Spleen (tissue), 11 donors: ENCODE measurements around the gene P2RX7. TPM values are rescaled to one million over a fixed set of nuclear protein-coding genes. Genes with fewer than 3 reads are reported as not detected.
A peak's percentile ranks its signal among the peaks of the same experiment; 100 is the strongest.

Source experiments
- DNase-seq: peaks from one replicate; pipeline ENCODE4 v3.0.0-alpha.2; 2020
- H3K27ac ChIP-seq, 8 donors: fragments of 200-600 bp; sonication (generic) in 7 of 8; 1 replicate in 4 of 8; 2 replicates in 4 of 8; pipeline versions ENCODE4 v1.5.0 to v1.8.0; 2016 to 2021; ENCODE audit warnings: inconsistent platforms in 4 of 8, mild to moderate bottlenecking in 4 of 8, moderate library complexity in 1 of 8
- H3K27me3 ChIP-seq, 7 donors: fragments of 200-600 bp; sonication (generic) in 6 of 7; replicated peaks in 1 of 7; 1 replicate in 4 of 7; 2 replicates in 3 of 7; pipeline versions ENCODE4 v1.5.0 to v1.8.0; 2016 to 2021; ENCODE audit warnings: inconsistent platforms in 3 of 7, mild to moderate bottlenecking in 1 of 7
- H3K36me3 ChIP-seq, 6 donors: fragments of 200-600 bp; sonication (generic) in 5 of 6; 1 replicate in 4 of 6; 2 replicates in 2 of 6; pipeline versions ENCODE4 v1.5.0 to v1.8.0; 2016 to 2021; ENCODE audit warnings: inconsistent platforms in 2 of 6
- H3K4me1 ChIP-seq, 6 donors: fragments of 200-600 bp; sonication (generic) in 5 of 6; 1 replicate in 3 of 6; 2 replicates in 3 of 6; pipeline versions ENCODE4 v1.5.0 to v1.8.0; 2016 to 2021; ENCODE audit warnings: inconsistent platforms in 3 of 6
- H3K4me3 ChIP-seq, 8 donors: fragments of 200-600 bp; sonication (generic) in 7 of 8; 1 replicate in 4 of 8; 2 replicates in 4 of 8; pipeline versions ENCODE4 v1.5.0 to v1.8.0; 2016 to 2021; ENCODE audit warnings: inconsistent platforms in 4 of 8, mild to moderate bottlenecking in 4 of 8, moderate library complexity in 2 of 8
- H3K9me3 ChIP-seq, 8 donors: fragments of 200-600 bp; sonication (generic) in 7 of 8; 1 replicate in 4 of 8; 2 replicates in 4 of 8; pipeline versions ENCODE4 v1.5.0 to v1.8.0; 2016 to 2021; ENCODE audit warnings: inconsistent platforms in 4 of 8
- POLR2A ChIP-seq, 3 donors: fragments of 450-650 bp; IDR thresholded peaks; one replicate each; pipeline ENCODE4 v1.5.1; 2017; ENCODE audit warnings: antibody characterized with exemption in 3 of 3, mild to moderate bottlenecking in 1 of 3
- POLR2AphosphoS5 ChIP-seq, 3 donors: sonication (generic); formaldehyde crosslinking; IDR thresholded peaks; one replicate each; pipeline ENCODE4 v1.5.1; 2017; ENCODE audit warnings: antibody characterized with exemption in 3 of 3
- WGBS, 5 donors: extraction: QIAGEN DNeasy Blood & Tissue Kit in 3 of 5; methylation state at CpG; one replicate each; pipeline versions ENCODE4 v1.1.5 to v1.1.7; 2013 to 2018; 5-methylcytosine and 5-hydroxymethylcytosine counted together
- intact Hi-C: fragments of 100-400 bp; cut with DNase I; formaldehyde crosslinking; loops from one replicate; pipeline ENCODE4 v1.15.0; 2023; ENCODE audit warnings: low total_unique reads
- polyA plus RNA-seq, 3 donors: library from polyadenylated mRNA; stranded (reverse); fragments of 200-250 nt; gene quantifications; one replicate each; pipeline ENCODE4 v1.2.1, GENCODE V29; 2013
- total RNA-seq, 7 donors: library from RNA; depleted of rRNA in 3 of 7; stranded (reverse); fragments of >200 nt in 3 of 7; fragmentation: NEBNext Ultra II Directional in 4 of 7; extraction: Animal tissue kit (Norgen Biotek cat#: 25700) in 4 of 7; gene quantifications; one replicate each; pipeline versions ENCODE4 v1.1.0 to v1.2.1, GENCODE V29; 2016 to 2021
- TF ChIP-seq, protein P1 (sequence below), 11 experiments: fragments of 200-600 bp in 7 of 11; fragments of 450-650 bp in 4 of 11; sonication (generic) in 4 of 11; IDR thresholded peaks in 8 of 11; conservative IDR thresholded peaks in 3 of 11; 1 replicate in 7 of 11; 2 replicates in 4 of 11; pipeline versions ENCODE4 v1.4.0 to v1.8.0; 2016 to 2021; ENCODE audit warnings: antibody characterized with exemption in 11 of 11, inconsistent platforms in 4 of 11, mild to moderate bottlenecking in 1 of 11
- donor health status: healthy with polysubstance abuse.
- donor health status: DM: no; HTN: no; CAD: no; lungs with moderate emphysema.
- donor health status: DM: no; HTN: no; CAD: no.
- donor health status: Bipolar disorder and iron deficiency.
- donor health status: healthy.
- donor health status: DM: no; HTN: no; CAD: no.
- donor health status: DM: yes; HTN: yes; CAD: no.

The P2RX7 gene
- total and polyA plus RNA-seq, 10 donors: 1.8 to 12.3 (median 9.0) TPM

DNA sequence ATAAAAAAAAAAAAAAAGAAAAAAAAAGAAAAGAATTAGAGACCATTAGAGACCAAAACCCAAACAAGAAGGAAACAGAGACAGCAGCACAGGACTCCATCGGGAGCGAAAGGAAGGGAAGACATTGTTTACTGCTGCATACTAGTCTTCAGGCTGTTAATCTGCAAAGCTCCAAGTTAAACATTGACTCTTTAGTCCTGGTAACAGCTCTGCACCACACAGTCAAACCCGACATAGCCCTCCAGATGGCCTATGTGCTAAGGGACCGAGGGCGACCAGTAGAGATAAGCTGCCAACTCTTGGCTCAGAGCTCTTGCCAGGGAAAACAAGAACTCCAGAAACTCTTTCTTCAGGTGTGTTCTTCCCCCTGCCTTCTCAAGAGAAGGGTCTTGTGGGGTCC is 85.1 kb downstream of the P2RX7 start:
- WGBS, 5 donors: 91 to 95% (median 95%) methylated on average over 5 of the region's 5 CpGs

DNA sequence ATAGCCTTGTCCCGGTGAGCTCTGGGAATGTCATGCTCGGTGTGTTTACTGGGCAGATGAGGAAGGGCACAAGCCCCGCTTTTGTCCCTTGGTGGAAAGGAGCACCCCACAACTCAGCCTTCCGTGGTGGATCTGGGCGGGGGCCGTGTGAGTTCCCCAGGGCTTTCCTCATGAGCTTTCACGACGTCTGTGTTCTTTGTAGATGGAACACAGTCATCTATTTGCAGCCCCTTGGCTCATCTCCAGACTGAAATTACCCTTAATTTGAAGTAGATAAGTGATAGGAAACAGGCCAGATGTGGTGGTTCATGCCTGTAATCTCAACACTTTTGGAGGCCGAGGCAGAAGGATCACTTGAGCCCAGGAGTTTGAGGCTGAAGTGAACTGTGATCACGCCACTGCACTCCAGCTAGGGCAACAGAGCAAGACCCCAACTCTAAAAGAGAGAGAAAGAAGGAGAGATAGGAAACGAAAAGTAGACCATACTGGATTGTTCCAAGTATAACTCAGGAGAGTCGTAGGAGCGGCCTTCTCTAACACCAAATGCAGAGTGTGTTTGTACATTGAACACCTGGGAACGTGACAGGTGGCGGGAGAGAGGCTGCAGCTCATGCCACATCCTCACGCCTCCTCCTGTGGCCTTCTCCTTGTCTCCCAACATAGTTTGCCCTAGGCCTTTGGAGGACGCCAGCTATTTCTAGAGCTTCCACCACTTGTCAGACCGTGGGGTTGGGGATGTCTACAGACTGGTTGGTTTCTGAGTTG is 86.1 kb downstream of the P2RX7 start:
- DNase-seq: peak; percentile 29
- no peak overlapping the region for H3K4me3 ChIP-seq
- H3K36me3 ChIP-seq: peaks cover 0 to 76% (median 20%) of the 10 kb centered on the region in 6 donors
- intact Hi-C loops: no loop called here
- 92 to 96% (median 93%) methylated on average over 18 of the region's 18 CpGs for WGBS, 5 donors
- no peaks in the 10 kb centered on the region for H3K27me3 ChIP-seq
- no peaks in the 10 kb centered on the region for H3K9me3 ChIP-seq
- peaks cover 2 to 50% (median 35%) of the 10 kb centered on the region in 6 donors for H3K4me1 ChIP-seq
- no peak overlapping the region for H3K27ac ChIP-seq
- no peak for TF ChIP-seq POLR2A (IDR thresholded peaks at IDR 0.05)
- TF ChIP-seq POLR2AphosphoS5 (IDR thresholded peaks at IDR 0.05): no peak
- TF ChIP-seq, protein P1, sequence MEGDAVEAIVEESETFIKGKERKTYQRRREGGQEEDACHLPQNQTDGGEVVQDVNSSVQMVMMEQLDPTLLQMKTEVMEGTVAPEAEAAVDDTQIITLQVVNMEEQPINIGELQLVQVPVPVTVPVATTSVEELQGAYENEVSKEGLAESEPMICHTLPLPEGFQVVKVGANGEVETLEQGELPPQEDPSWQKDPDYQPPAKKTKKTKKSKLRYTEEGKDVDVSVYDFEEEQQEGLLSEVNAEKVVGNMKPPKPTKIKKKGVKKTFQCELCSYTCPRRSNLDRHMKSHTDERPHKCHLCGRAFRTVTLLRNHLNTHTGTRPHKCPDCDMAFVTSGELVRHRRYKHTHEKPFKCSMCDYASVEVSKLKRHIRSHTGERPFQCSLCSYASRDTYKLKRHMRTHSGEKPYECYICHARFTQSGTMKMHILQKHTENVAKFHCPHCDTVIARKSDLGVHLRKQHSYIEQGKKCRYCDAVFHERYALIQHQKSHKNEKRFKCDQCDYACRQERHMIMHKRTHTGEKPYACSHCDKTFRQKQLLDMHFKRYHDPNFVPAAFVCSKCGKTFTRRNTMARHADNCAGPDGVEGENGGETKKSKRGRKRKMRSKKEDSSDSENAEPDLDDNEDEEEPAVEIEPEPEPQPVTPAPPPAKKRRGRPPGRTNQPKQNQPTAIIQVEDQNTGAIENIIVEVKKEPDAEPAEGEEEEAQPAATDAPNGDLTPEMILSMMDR (IDR thresholded peaks at IDR 0.05 in 8 of 11, conservative IDR thresholded peaks at IDR 0.05 in 3 of 11): no peak

More for the DNA sequence above, 85.1 kb downstream of the P2RX7 start:
- Histone ChIP-seq H3K4me3 (no peak overlapping the region), H3K36me3 (peaks cover 0 to 75% (median 15%) of the 10 kb centered on the region in 6 donors), H3K9me3 (no peaks in the 10 kb centered on the region), H3K4me1 (peaks cover 2 to 50% (median 34%) of the 10 kb centered on the region in 6 donors), H3K27ac (no peak overlapping the region), H3K27me3 (no peaks in the 10 kb centered on the region)
- DNase-seq: peak; percentile 12
- intact Hi-C loops: no loop called here
- TF ChIP-seq, protein P1 (IDR thresholded peaks at IDR 0.05 in 8 of 11, conservative IDR thresholded peaks at IDR 0.05 in 3 of 11): no peak
- TF ChIP-seq POLR2AphosphoS5 (IDR thresholded peaks at IDR 0.05) (no peak), POLR2A (IDR thresholded peaks at IDR 0.05) (no peak)

DNA sequence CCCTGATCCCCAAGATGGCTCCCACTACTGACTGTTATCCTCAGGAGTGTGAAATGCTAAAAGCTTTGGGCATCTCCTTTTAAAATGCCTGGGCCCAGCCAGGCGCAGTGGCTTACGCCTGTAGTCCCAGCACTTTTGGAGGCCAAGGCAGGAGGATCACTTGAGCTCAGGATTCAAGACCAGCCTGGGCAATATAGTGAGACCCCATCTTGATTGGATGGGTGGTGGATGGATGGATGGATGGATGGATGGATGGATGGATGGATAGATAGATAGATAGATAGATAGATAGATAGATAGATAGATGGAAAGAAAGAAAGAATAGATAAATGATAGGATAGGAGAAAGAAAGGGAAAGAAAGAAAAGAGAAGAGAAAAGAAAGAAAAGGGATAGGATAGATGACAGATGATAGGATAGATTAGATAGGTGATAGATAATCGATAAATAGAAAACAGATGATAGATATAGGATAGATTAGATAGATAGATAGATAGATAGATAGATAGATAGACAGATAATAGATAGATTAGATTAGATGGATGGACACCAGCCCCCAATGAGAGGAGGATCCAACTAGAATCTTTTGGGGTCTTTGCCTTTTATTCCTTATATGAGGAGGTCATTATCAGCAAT is 86.8 kb downstream of the P2RX7 start:
- no peak overlapping the region for H3K4me3 ChIP-seq
- peak; percentile 32 for DNase-seq
- H3K27ac ChIP-seq: no peak overlapping the region
- H3K9me3 ChIP-seq: no peaks in the 10 kb centered on the region
- TF ChIP-seq, protein P1 (IDR thresholded peaks at IDR 0.05 in 8 of 11, conservative IDR thresholded peaks at IDR 0.05 in 3 of 11): no peak
- TF ChIP-seq POLR2A (IDR thresholded peaks at IDR 0.05) (no peak), POLR2AphosphoS5 (IDR thresholded peaks at IDR 0.05) (no peak)
- no peaks in the 10 kb centered on the region for H3K27me3 ChIP-seq
- WGBS, 5 donors: 97 to 100% (median 98%) methylated on average over 3 of the region's 3 CpGs
- intact Hi-C loops: no loop called here
- peaks cover 2 to 50% (median 35%) of the 10 kb centered on the region in 6 donors for H3K4me1 ChIP-seq
- H3K36me3 ChIP-seq: peaks cover 0 to 81% (median 20%) of the 10 kb centered on the region in 6 donors

DNA sequence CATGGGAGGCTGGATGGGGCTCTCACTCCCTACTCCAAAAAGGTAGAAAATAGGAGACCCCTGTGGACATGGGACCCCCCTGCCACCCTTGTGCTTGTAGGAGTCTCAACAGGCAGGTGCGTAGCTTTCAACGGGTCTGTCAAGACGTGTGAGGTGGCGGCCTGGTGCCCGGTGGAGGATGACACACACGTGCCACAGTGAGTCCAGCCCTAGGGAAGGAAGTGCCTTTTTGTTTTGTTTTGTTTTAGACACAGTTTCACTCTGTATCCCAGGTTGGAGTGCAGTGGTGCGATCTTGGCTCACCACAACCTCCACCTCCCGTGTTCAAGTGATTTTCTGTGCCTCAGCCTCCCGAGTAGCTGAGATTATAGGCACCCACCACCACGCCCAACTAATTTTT is 90.2 kb downstream of the P2RX7 start:
- peak overlapping the region in 7 of 8 donors; percentile 25 to 78 (median 36) for H3K27ac ChIP-seq
- no peak for DNase-seq
- H3K4me1 ChIP-seq: peaks cover 0 to 37% (median 18%) of the 10 kb centered on the region in 6 donors
- TF ChIP-seq POLR2A (IDR thresholded peaks at IDR 0.05): no peak
- TF ChIP-seq POLR2AphosphoS5 (IDR thresholded peaks at IDR 0.05): peak in 1 of 3 donors; percentile 7
- TF ChIP-seq, protein P1 (IDR thresholded peaks at IDR 0.05 in 8 of 11, conservative IDR thresholded peaks at IDR 0.05 in 3 of 11): no peak
- intact Hi-C loops: loop anchor here (10.0 kb wide), 1 partner anchor 108 kb away; no protein-coding TSS in a partner anchor
- H3K36me3 ChIP-seq: peaks cover 0 to 96% (median 21%) of the 10 kb centered on the region in 6 donors
- whole genome bisulfite sequencing, 5 donors: 57 to 75% (median 59%) methylated on average over 10 of the region's 10 CpGs
- H3K9me3 ChIP-seq: no peaks in the 10 kb centered on the region
- H3K27me3 ChIP-seq: no peaks in the 10 kb centered on the region
- H3K4me3 ChIP-seq: no peak overlapping the region
